IMR-90 (cell line): ENCODE results near the gene NDP.

Experiments used
- CHD1 ChIP-seq: IDR thresholded peaks from 2 replicates; pipeline ENCODE4 v1.6.1; 2012; ENCODE audit warnings: low read depth, low read length, improper control_type of control experiment
- MAZ ChIP-seq: IDR thresholded peaks from 2 replicates; pipeline ENCODE4 v1.6.1; 2012; ENCODE audit warnings: low read depth, mild to moderate bottlenecking, low read length, improper control_type of control experiment, moderate library complexity, borderline replicate concordance
- POLR2A ChIP-seq: IDR thresholded peaks from 2 replicates; pipeline ENCODE4 v1.6.1; 2012; ENCODE audit warnings: mild to moderate bottlenecking, low read depth, low read length
- RAD21 ChIP-seq: IDR thresholded peaks from 2 replicates; pipeline ENCODE4 v1.6.1; 2012; ENCODE audit warnings: low read length, improper control_type of control experiment
- RCOR1 ChIP-seq: IDR thresholded peaks from 2 replicates; pipeline ENCODE4 v1.6.1; 2012; ENCODE audit warnings: mild to moderate bottlenecking, low read length, improper control_type of control experiment; ENCODE audit not compliant: insufficient replicate concordance
- RFX5 ChIP-seq: IDR thresholded peaks from 2 replicates; pipeline ENCODE4 v1.8.0; 2012; ENCODE audit warnings: low read depth, mild to moderate bottlenecking, low read length, moderate library complexity
- SMC3 ChIP-seq: fragments of 150-350 bp; IDR thresholded peaks from 2 replicates; pipeline ENCODE4 v1.6.1; 2016; ENCODE audit warnings: low read depth, mild to moderate bottlenecking, antibody characterized with exemption, low read length, moderate library complexity
- TF ChIP-seq, protein P1 (sequence below): conservative IDR thresholded peaks from 2 replicates; pipeline ENCODE4 v1.5.1; 2012; ENCODE audit warnings: mild to moderate bottlenecking, low read depth, low read length, improper control_type of control experiment
- TF ChIP-seq, protein P2 (sequence below): fragments of 150-350 bp; IDR thresholded peaks from 2 replicates; pipeline ENCODE4 v1.6.1; 2016; ENCODE audit warnings: low read depth, mild to moderate bottlenecking, low read length, moderate library complexity, borderline replicate concordance
- TF ChIP-seq, protein P3 (sequence below): fragments of 150-350 bp; IDR thresholded peaks from 2 replicates; pipeline ENCODE4 v1.6.1; 2017; ENCODE audit warnings: mild to moderate bottlenecking, antibody characterized with exemption, low read length, low read depth

DNA sequence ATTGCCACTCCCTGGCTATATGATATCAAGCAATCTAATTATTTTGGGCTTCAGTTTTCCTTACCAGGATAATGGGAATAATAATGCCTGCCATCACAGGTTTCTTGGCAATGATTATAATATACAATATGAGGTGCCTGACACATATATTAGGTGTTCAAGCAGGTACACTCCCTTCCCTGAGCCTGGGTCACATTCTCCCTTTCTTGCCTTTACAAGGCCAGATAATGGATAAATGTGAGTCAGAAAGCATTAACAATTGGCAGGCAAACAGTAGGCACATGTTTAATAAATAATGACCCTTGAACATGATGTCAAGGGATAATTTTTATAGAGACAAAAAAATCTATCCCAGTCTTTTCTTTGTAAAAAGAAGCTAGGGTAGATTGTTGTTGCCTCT, 17.2 kb downstream of the NDP start:
- TF ChIP-seq RCOR1 (no peak), POLR2A (no peak), SMC3 (no peak), RFX5 (no peak), RAD21 (no peak), MAZ (no peak), CHD1 (no peak)
- TF ChIP-seq, protein P1, sequence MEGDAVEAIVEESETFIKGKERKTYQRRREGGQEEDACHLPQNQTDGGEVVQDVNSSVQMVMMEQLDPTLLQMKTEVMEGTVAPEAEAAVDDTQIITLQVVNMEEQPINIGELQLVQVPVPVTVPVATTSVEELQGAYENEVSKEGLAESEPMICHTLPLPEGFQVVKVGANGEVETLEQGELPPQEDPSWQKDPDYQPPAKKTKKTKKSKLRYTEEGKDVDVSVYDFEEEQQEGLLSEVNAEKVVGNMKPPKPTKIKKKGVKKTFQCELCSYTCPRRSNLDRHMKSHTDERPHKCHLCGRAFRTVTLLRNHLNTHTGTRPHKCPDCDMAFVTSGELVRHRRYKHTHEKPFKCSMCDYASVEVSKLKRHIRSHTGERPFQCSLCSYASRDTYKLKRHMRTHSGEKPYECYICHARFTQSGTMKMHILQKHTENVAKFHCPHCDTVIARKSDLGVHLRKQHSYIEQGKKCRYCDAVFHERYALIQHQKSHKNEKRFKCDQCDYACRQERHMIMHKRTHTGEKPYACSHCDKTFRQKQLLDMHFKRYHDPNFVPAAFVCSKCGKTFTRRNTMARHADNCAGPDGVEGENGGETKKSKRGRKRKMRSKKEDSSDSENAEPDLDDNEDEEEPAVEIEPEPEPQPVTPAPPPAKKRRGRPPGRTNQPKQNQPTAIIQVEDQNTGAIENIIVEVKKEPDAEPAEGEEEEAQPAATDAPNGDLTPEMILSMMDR: no peak
- TF ChIP-seq, protein P2, sequence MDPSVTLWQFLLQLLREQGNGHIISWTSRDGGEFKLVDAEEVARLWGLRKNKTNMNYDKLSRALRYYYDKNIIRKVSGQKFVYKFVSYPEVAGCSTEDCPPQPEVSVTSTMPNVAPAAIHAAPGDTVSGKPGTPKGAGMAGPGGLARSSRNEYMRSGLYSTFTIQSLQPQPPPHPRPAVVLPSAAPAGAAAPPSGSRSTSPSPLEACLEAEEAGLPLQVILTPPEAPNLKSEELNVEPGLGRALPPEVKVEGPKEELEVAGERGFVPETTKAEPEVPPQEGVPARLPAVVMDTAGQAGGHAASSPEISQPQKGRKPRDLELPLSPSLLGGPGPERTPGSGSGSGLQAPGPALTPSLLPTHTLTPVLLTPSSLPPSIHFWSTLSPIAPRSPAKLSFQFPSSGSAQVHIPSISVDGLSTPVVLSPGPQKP: no peak
- TF ChIP-seq, protein P3, sequence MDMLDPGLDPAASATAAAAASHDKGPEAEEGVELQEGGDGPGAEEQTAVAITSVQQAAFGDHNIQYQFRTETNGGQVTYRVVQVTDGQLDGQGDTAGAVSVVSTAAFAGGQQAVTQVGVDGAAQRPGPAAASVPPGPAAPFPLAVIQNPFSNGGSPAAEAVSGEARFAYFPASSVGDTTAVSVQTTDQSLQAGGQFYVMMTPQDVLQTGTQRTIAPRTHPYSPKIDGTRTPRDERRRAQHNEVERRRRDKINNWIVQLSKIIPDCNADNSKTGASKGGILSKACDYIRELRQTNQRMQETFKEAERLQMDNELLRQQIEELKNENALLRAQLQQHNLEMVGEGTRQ: no peak
